ENCODE data around the gene FBN1. TPM values are rescaled to one million over a fixed set of nuclear protein-coding genes. Genes with fewer than 3 reads are reported as not detected.

FBN1 gene
- polyA plus RNA-seq, 2 of the 4 experiments (the other 2 are of a cell fraction), result 6.3 to 9.4 TPM

DNA sequence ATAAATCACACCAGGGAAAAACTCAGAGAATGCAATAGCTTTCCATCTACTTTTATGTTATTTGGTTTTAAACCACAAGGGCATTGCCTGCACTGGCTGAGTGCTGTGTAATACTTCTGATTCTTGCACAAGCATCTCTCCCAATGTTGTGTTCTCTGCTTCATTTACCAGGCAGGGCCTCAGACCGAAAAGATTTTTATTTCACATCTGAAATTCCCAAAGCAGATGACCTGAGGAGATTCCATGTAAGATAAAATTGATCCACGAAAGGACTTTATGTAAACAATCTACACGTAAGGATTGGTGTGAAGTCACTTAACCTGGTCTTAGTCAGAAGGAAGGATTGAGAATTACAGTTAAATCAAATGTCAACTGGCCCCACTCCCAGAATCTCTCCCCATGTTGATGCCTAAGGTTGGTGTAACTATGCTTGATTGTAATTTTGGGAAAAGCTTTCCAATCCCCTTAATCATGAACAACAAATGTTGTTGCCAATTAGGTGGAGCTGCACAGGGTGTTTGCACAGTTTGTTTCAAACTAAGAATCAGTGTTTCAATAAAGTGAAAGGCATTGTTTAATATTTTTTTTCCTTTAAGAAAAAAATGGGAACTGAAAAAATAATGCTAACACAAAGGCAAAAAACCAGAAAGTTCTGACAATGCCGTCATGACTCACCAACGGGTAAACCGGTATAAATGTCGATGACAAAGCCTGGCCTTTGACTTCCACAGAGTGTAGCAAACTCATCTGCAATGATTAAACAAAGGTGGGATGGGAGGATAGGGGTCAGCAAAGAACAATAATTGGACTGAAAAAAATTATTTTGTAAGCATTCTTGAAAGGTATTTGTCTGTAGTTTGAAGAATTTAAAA is 185.7 kb downstream of the FBN1 start:
- no peak for FAIRE-seq

DNA sequence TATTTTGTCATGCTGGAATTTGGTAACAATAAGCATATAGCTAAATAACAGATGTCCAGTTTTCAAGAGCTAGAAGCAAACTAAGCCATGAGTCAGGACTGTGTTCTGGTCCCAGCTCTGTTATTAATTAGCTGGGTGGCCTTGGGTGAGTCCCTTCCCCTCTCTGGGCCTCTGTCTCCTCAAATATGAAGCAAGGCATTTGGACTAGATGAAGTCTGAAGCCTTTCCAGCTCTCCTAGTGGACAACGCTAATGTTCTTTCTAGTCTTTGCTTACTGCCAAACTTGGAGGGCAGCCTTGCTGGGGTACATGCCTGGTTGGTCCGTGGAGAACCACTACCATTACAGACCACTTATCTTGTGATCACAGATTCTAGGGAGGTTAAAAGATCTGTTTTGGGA is 186.6 kb downstream of the FBN1 start:
- TF ChIP-seq PHF8 (IDR thresholded peaks at IDR 0.05; ENCODE audit: borderline replicate concordance, low read depth) (no peak), SMC3 (IDR thresholded peaks at IDR 0.05) (no peak)
- TF ChIP-seq, protein P1, sequence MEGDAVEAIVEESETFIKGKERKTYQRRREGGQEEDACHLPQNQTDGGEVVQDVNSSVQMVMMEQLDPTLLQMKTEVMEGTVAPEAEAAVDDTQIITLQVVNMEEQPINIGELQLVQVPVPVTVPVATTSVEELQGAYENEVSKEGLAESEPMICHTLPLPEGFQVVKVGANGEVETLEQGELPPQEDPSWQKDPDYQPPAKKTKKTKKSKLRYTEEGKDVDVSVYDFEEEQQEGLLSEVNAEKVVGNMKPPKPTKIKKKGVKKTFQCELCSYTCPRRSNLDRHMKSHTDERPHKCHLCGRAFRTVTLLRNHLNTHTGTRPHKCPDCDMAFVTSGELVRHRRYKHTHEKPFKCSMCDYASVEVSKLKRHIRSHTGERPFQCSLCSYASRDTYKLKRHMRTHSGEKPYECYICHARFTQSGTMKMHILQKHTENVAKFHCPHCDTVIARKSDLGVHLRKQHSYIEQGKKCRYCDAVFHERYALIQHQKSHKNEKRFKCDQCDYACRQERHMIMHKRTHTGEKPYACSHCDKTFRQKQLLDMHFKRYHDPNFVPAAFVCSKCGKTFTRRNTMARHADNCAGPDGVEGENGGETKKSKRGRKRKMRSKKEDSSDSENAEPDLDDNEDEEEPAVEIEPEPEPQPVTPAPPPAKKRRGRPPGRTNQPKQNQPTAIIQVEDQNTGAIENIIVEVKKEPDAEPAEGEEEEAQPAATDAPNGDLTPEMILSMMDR (IDR thresholded peaks at IDR 0.05), result no peak
- WGBS (ENCODE audit: missing lambda C conversion rate), result 41% methylated on average over 2 of the region's 2 CpGs
- Histone ChIP-seq H3K4me1 (peaks cover 22% of the 10 kb centered on the region; the same call in 2 of the 3 replicates), H3K9me3 (no peaks in the 10 kb centered on the region), H3K27ac (peak overlapping the region; percentile 24 to 73; a peak in 5 of 6 replicates), H3K4me3 (no peak overlapping the region), H3K4me2 (peak overlapping the region; percentile 49; the same call in 1 of the 3 replicates)
- ATAC-seq, result no peak
- no peak for DNase-seq (ENCODE audit: low read depth in 1 of 2, low spot score in 1 of 2)
- POLR2A ChIA-PET, result no interaction called here
- no peak for FAIRE-seq
- CTCF ChIA-PET, result no interaction called here

More for the DNA sequence above, 185.7 kb downstream of the FBN1 start:
- peak in 1 of 2 experiments; percentile 42 for DNase-seq (ENCODE audit: low read depth in 1 of 2, low spot score in 1 of 2)
- no peak for TF ChIP-seq FOSL2 (IDR thresholded peaks at IDR 0.05)
- peak; percentile 62 for TF ChIP-seq FOSL2 (CRISPR knock-in tag; IDR thresholded peaks at IDR 0.05)
- TF ChIP-seq, protein P2, sequence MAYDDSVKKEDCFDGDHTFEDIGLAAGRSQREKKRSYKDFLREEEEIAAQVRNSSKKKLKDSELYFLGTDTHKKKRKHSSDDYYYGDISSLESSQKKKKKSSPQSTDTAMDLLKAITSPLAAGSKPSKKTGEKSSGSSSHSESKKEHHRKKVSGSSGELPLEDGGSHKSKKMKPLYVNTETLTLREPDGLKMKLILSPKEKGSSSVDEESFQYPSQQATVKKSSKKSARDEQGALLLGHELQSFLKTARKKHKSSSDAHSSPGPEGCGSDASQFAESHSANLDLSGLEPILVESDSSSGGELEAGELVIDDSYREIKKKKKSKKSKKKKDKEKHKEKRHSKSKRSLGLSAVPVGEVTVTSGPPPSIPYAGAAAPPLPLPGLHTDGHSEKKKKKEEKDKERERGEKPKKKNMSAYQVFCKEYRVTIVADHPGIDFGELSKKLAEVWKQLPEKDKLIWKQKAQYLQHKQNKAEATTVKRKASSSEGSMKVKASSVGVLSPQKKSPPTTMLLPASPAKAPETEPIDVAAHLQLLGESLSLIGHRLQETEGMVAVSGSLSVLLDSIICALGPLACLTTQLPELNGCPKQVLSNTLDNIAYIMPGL (CRISPR knock-in tag; IDR thresholded peaks at IDR 0.05; ENCODE audit: borderline replicate concordance), result no peak
- no peak for TF ChIP-seq TP53 (CRISPR knock-in tag; IDR thresholded peaks at IDR 0.05)
- no peak overlapping the region for H3K4me3 ChIP-seq
- peaks cover 23% of the 10 kb centered on the region; the same call in 2 of the 3 replicates for H3K4me1 ChIP-seq
- CTCF ChIA-PET, result no interaction called here
- H3K27ac ChIP-seq, result peak overlapping the region; percentile 24 to 73; a peak in 5 of 6 replicates
- 19% methylated on average over 7 of the region's 7 CpGs for WGBS (ENCODE audit: missing lambda C conversion rate)
- ATAC-seq, result peak; percentile 54 to 80
- POLR2A ChIA-PET, result no interaction called here
- peak overlapping the region; percentile 49; the same call in 2 of the 3 replicates for H3K4me2 ChIP-seq
- H3K9me3 ChIP-seq, result no peaks in the 10 kb centered on the region

DNA sequence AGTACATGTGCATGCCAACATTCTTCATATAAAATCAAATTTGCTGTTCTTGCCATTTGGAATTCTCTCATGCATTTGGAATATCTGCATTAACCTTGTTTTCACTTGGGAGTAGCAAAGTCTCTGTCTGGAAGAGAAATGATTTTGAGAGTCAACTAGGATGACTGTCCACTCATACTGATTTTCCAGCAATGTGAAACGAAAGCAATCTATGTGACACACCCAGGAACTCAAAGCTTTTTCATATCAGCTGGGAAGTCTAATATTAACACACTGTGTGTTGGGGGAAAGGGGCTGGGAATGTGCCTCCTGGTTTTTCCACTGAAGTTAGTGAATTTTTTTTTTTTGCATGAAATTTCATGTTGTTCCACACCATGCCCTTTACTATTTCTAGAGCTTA is 189.4 kb downstream of the FBN1 start:
- no peak for DNase-seq (ENCODE audit: low read depth in 1 of 2, low spot score in 1 of 2)
- Histone ChIP-seq H3K4me2 (no peak overlapping the region), H3K4me1 (peaks cover 15% of the 10 kb centered on the region; the same call in 2 of the 3 replicates), H3K9me3 (no peaks in the 10 kb centered on the region), H3K27ac (no peak overlapping the region), H3K4me3 (no peak overlapping the region)
- no peak for ATAC-seq
- ChIA-PET CTCF (no interaction called here), POLR2A (interaction anchor here (1.5 kb wide), 1 partner anchor 9 kb away, joined by 3 read pairs; no protein-coding TSS in a partner anchor)
- WGBS (ENCODE audit: missing lambda C conversion rate), result 29% methylated on average over 1 of the region's 1 CpG
- TF ChIP-seq, protein P3, sequence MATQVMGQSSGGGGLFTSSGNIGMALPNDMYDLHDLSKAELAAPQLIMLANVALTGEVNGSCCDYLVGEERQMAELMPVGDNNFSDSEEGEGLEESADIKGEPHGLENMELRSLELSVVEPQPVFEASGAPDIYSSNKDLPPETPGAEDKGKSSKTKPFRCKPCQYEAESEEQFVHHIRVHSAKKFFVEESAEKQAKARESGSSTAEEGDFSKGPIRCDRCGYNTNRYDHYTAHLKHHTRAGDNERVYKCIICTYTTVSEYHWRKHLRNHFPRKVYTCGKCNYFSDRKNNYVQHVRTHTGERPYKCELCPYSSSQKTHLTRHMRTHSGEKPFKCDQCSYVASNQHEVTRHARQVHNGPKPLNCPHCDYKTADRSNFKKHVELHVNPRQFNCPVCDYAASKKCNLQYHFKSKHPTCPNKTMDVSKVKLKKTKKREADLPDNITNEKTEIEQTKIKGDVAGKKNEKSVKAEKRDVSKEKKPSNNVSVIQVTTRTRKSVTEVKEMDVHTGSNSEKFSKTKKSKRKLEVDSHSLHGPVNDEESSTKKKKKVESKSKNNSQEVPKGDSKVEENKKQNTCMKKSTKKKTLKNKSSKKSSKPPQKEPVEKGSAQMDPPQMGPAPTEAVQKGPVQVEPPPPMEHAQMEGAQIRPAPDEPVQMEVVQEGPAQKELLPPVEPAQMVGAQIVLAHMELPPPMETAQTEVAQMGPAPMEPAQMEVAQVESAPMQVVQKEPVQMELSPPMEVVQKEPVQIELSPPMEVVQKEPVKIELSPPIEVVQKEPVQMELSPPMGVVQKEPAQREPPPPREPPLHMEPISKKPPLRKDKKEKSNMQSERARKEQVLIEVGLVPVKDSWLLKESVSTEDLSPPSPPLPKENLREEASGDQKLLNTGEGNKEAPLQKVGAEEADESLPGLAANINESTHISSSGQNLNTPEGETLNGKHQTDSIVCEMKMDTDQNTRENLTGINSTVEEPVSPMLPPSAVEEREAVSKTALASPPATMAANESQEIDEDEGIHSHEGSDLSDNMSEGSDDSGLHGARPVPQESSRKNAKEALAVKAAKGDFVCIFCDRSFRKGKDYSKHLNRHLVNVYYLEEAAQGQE (IDR thresholded peaks at IDR 0.05), result no peak
- TF ChIP-seq, protein P1 (IDR thresholded peaks at IDR 0.05), result no peak
- TF ChIP-seq JUN (IDR thresholded peaks at IDR 0.05) (no peak), CHD4 (IDR thresholded peaks at IDR 0.05; ENCODE audit: borderline replicate concordance) (no peak), POLR2AphosphoS2 (conservative IDR thresholded peaks at IDR 0.05; ENCODE audit: low read length) (no peak), NFE2L2 (conservative IDR thresholded peaks at IDR 0.05; ENCODE audit: low read length) (no peak), SREBF2 (IDR thresholded peaks at IDR 0.05) (no peak), CBX8 (IDR thresholded peaks at IDR 0.05) (no peak), SMC3 (IDR thresholded peaks at IDR 0.05) (no peak), MAFK (IDR thresholded peaks at IDR 0.05; ENCODE audit: partially characterized antibody) (no peak), HOXB5 (CRISPR knock-in tag; IDR thresholded peaks at IDR 0.05) (no peak), GATA3 (IDR thresholded peaks at IDR 0.05; ENCODE audit: borderline replicate concordance) (no peak), RNF2 (IDR thresholded peaks at IDR 0.05; ENCODE audit: borderline replicate concordance, low read depth) (no peak), KDM1A (IDR thresholded peaks at IDR 0.05; ENCODE audit: low read depth) (no peak), MYC (IDR thresholded peaks at IDR 0.05; ENCODE audit: borderline replicate concordance, low read length) (no peak)
- FAIRE-seq, result no peak
